ENCODE results near the gene PCGF3.
"Not testable (repeated sequence)": the region's sequence is repeated elsewhere in the genome, so short reads cannot be mapped to it uniquely, and the experiment has no call there.

PCGF3 gene

DNA sequence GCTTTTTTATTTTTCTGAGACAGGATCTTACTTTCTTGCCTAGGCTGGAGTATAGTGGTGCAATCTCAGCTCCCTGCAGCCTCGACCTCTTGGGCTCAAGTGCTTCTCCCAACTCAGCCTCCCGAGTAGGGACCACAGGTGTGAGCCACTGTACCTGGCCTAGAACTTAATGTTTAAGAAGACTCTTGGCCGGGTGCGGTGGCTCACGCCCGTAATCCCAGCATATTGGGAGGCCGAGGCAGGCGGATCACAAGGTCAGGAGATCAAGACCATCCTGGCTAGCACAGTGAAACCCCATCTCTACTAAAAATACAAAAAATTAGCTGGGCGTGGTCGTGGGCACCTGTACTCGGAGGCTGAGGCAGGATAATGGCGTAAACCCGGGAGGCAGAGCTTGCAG is 47.6 kb downstream of the PCGF3 start:
- not testable (repeated sequence) for H3K4me3 Mint-ChIP-seq; H3K9me3 Mint-ChIP-seq; H3K27ac Mint-ChIP-seq; H3K4me1 Mint-ChIP-seq; H3K27me3 Mint-ChIP-seq; ATAC-seq (ENCODE audit: low read depth); DNase-seq (ENCODE audit: low spot score in 2 of 2)
- H3K36me3 Mint-ChIP-seq: peaks cover 14% of the 10 kb centered on the region

DNA sequence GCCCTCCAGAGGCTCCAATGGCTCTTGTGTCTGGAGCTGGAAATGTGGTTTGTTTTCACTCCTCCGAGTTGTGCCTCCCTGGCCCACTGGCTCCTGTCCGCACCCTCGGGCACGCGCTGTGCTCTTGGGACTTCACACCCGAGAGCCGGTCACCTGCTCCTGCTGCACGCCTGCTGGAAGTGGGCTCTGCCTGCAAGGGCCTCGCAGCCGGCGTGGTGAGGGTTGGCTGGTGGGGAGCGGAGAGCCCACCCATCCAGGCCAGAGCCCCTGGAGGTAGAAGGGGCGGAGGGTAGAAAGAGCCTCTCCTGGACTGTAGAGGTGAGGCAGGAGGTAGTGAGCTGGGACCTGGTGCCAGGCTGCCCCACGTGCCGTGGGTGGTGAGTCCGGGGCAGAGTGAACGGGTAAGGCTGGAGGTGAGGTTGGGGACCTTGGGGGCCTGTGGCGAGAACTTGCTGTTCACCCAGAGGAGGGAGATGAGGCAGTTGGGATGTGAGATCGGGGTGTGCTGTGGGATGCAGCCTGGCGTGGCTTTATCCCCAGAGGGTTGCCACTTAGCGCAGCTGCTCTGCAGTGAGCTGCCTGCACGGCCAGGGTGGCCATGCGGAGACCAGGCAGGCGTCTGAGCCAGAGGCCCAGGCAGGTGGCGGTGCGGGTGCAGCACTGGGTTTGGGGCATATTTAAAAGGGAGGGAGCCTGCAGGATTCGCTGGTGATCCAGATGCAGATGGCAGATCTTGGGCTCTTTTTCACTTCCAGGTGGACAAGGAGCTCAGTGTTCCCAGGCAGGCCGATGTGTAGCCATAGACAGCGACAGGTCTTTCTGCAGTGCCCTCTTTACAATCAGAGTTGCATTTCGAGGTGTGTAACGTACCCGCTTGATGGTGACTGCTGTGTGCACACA is 48.8 kb downstream of the PCGF3 start:
- Mint-ChIP-seq H3K4me3 (no peak overlapping the region), H3K36me3 (peaks cover 12% of the 10 kb centered on the region), H3K27ac (no peak overlapping the region), H3K4me1 (no peaks in the 10 kb centered on the region), H3K27me3 (no peaks in the 10 kb centered on the region), H3K9me3 (no peaks in the 10 kb centered on the region)
- DNase-seq (ENCODE audit: low spot score in 2 of 2): no peak
- ATAC-seq (ENCODE audit: low read depth): no peak

DNA sequence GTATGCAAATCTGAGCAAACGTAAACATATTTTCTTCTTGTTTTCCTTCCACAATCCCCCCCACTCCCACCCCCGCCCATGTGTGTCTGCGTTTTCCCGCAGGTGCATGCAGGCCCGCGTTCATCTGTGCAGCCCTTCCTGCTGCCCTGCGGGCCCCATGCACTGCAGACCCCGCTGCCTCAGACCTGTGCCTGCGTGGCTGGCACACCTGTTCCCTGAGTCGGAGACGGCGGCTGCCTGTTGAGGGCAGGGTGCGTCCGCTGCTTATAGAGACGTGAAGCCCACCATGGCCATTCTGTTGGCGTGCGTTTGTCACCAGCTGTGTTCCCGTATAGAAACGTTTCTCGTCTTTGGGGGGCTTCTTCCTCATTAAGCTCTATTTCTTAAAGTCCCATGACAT is 51.5 kb downstream of the PCGF3 start:
- Mint-ChIP-seq H3K4me3 (no peak overlapping the region), H3K9me3 (no peaks in the 10 kb centered on the region), H3K4me1 (peaks cover 5% of the 10 kb centered on the region), H3K27ac (no peak overlapping the region), H3K27me3 (no peaks in the 10 kb centered on the region), H3K36me3 (peaks cover 26% of the 10 kb centered on the region)
- ATAC-seq (ENCODE audit: low read depth): no peak
- no peak for DNase-seq (ENCODE audit: low spot score in 2 of 2)

DNA sequence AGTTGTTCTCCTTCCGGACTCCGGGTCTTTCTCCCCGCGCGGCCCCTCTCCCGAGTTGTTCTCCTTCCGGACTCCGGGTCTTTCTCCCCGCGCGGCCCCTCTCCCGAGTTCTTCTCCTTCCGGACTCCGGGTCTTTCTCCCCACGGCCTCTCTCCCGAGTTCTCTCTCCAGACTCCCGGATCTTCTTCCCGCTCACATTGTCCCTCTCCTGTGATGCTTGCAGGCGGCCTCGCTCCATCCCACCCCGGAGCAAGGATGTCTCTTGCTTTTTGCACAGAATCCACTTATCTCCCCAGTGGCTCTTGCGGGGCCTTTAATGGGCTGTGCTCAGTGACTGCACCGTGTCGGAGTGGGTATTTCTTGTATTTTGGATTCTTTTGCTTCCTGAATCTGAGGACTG is 54.2 kb downstream of the PCGF3 start:
- ATAC-seq (ENCODE audit: low read depth); H3K4me3 Mint-ChIP-seq; H3K9me3 Mint-ChIP-seq; H3K4me1 Mint-ChIP-seq; H3K27me3 Mint-ChIP-seq; DNase-seq (ENCODE audit: low spot score in 2 of 2): not testable (repeated sequence)
- Mint-ChIP-seq H3K36me3 (peaks cover 31% of the 10 kb centered on the region), H3K27ac (peak overlapping the region; percentile 82)

DNA sequence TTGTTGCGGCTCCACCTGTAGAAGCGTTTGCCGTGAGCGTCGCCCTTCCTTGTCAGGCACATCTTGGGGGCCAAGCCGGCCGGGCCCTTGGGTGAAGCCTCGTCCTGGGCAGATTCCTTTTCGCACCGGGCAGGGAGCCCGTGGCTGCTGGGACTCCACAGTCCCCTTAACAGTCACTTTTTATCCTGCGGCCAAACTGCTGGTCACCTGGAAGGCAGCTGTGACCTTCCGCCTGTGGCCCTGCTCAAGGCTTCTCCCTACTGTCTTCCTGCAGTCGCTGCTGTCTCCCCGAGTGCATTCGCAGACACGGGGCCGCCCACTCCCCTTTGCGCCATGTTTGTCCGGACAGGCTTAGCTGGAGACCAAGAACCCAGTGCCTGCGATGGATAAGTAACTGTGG is 55.0 kb downstream of the PCGF3 start:
- H3K9me3 Mint-ChIP-seq: no peaks in the 10 kb centered on the region
- H3K36me3 Mint-ChIP-seq: peaks cover 31% of the 10 kb centered on the region
- no peak for DNase-seq (ENCODE audit: low spot score in 2 of 2)
- no peak overlapping the region for H3K4me3 Mint-ChIP-seq
- H3K27me3 Mint-ChIP-seq: no peaks in the 10 kb centered on the region
- no peak overlapping the region for H3K27ac Mint-ChIP-seq
- no peak for ATAC-seq (ENCODE audit: low read depth)
- H3K4me1 Mint-ChIP-seq: peaks cover 5% of the 10 kb centered on the region

DNA sequence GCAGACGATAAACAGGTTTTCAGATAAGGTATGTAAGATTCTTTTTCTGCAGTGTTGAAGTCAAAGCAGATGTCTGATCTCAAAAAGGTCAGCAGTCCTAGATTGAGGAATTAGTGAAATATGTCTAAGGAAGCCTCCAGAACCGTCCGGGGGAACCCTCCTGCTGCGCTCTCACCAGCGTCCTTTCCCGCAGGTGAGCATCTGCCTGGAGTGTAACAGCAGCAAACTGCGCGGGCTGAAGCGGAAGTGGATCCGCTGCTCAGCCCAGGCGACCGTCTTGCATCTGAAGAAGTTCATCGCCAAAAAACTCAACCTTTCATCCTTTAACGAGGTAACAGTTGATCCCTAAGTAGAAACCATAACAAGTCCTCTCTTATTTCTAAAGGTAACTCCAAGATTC is 55.5 kb downstream of the PCGF3 start:
- Mint-ChIP-seq H3K36me3 (peaks cover 31% of the 10 kb centered on the region), H3K27me3 (no peaks in the 10 kb centered on the region), H3K4me3 (no peak overlapping the region), H3K9me3 (no peaks in the 10 kb centered on the region), H3K4me1 (peaks cover 5% of the 10 kb centered on the region), H3K27ac (peak overlapping the region; percentile 29)
- ATAC-seq (ENCODE audit: low read depth) (no peak), DNase-seq (ENCODE audit: low spot score in 2 of 2) (no peak)

DNA sequence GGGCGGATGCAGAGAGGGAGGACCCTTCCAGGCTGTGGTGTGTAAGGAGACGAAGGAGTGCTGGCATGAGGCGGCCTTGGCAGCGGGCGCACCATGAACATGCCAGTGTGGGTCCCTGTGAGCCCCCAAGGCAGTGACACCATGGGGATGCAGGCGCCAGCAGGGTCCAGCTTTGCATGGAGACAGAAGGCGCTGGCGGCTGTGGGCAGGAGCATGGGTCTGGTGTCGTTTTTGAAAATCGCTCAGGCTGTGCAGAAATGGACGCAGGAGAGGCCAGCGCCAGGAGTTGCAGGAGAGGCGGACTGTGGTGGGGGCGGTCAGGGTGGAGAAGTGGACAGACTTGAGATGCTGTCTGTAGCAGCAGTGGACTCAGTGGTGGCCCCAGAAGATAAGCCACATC is 56.1 kb downstream of the PCGF3 start:
- ATAC-seq (ENCODE audit: low read depth): no peak
- DNase-seq (ENCODE audit: low spot score in 2 of 2): no peak
- H3K27ac Mint-ChIP-seq: peak overlapping the region; percentile 29
- H3K9me3 Mint-ChIP-seq: no peaks in the 10 kb centered on the region
- H3K4me1 Mint-ChIP-seq: peaks cover 5% of the 10 kb centered on the region
- H3K4me3 Mint-ChIP-seq: no peak overlapping the region
- peaks cover 29% of the 10 kb centered on the region for H3K36me3 Mint-ChIP-seq
- H3K27me3 Mint-ChIP-seq: no peaks in the 10 kb centered on the region

- no peaks in the 10 kb centered on the region for H3K9me3 Mint-ChIP-seq
- no peak overlapping the region for H3K27ac Mint-ChIP-seq
- no peaks in the 10 kb centered on the region for H3K27me3 Mint-ChIP-seq
- ATAC-seq (ENCODE audit: low read depth) (no peak), DNase-seq (ENCODE audit: low spot score in 2 of 2) (no peak)
- peaks cover 5% of the 10 kb centered on the region for H3K4me1 Mint-ChIP-seq
- peaks cover 29% of the 10 kb centered on the region for H3K36me3 Mint-ChIP-seq
- no peak overlapping the region for H3K4me3 Mint-ChIP-seq
Measured at GRCh38 chr4:762211-763190, 56.9 kb downstream of the PCGF3 start.

GRCh38 chr4:763191-763810 is 57.7 kb downstream of the PCGF3 start:
- no peak for DNase-seq (ENCODE audit: low spot score in 2 of 2)
- Mint-ChIP-seq H3K4me3 (no peak overlapping the region), H3K4me1 (peaks cover 5% of the 10 kb centered on the region), H3K9me3 (no peaks in the 10 kb centered on the region), H3K36me3 (peaks cover 28% of the 10 kb centered on the region), H3K27ac (no peak overlapping the region), H3K27me3 (no peaks in the 10 kb centered on the region)
- no peak for ATAC-seq (ENCODE audit: low read depth)

GRCh38 chr4:763922-764321 is 58.3 kb downstream of the PCGF3 start:
- ATAC-seq (ENCODE audit: low read depth): no peak
- DNase-seq (ENCODE audit: low spot score in 2 of 2): no peak
- Mint-ChIP-seq H3K9me3 (no peaks in the 10 kb centered on the region), H3K4me3 (no peak overlapping the region), H3K27ac (no peak overlapping the region), H3K36me3 (peaks cover 28% of the 10 kb centered on the region), H3K4me1 (peaks cover 5% of the 10 kb centered on the region), H3K27me3 (no peaks in the 10 kb centered on the region)

GRCh38 chr4:764405-765169 is 59.0 kb downstream of the PCGF3 start:
- no peak overlapping the region for H3K4me3 Mint-ChIP-seq
- H3K9me3 Mint-ChIP-seq: no peaks in the 10 kb centered on the region
- no peaks in the 10 kb centered on the region for H3K27me3 Mint-ChIP-seq
- peaks cover 28% of the 10 kb centered on the region for H3K36me3 Mint-ChIP-seq
- H3K4me1 Mint-ChIP-seq: peaks cover 5% of the 10 kb centered on the region
- ATAC-seq (ENCODE audit: low read depth): no peak
- peak overlapping the region; percentile 11 for H3K27ac Mint-ChIP-seq
- no peak for DNase-seq (ENCODE audit: low spot score in 2 of 2)

DNA sequence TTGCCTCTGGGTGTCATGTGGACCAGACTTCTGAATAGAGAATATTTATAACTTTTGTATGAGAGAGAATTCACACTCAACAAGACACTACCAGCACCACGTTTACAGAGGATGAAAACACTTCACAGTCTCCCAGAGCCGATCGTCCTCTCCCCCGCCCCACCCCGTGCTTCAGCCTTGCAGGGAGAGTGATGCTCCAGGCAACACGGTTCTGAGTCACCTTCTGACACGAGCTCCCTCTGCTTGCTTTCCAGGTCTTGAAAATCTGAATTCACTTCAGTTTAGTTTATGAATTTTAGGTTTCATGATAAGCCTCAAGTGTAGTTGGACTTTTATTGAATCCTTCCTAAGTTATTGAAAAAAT is 60.5 kb downstream of the PCGF3 start:
- Mint-ChIP-seq H3K36me3 (peaks cover 18% of the 10 kb centered on the region), H3K27me3 (no peaks in the 10 kb centered on the region), H3K27ac (no peak overlapping the region), H3K4me1 (peaks cover 3% of the 10 kb centered on the region), H3K4me3 (no peak overlapping the region), H3K9me3 (no peaks in the 10 kb centered on the region)
- no peak for DNase-seq (ENCODE audit: low spot score in 2 of 2)
- no peak for ATAC-seq (ENCODE audit: low read depth)

DNA sequence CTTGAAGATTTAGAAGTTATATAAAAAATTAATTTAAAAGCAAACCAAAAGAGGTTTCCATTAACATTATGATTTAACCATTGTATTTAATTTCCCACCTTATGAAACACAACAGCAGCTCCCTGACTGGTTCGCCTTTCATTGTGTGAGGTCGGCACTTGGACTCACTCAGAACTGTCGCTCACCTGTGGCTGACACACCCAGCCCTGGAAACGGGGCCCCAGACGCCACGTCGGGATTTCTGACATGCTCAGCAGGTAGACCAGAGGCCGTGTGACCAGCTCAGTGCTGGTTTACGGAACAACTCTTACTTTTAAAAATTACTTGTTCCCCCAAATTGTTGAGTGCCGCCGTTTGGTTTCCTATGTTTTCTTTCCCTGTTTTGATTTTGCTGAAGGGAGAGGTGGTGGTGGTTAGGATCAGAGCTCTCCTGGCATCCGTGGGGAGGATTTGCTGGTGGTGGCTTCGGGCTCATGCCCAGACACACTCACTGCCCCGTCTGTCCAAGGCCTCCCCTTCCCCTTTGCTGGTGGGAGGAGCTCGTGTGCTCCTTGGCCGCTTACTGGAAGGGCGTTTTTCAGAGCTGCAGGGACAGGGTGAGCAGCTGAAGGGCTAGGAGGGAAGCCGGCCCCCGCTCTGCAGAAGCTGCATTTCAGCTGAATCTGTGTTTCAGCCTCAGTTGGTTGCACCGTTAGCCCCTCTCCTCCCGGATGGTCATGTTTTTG is 61.1 kb downstream of the PCGF3 start:
- H3K36me3 Mint-ChIP-seq: peaks cover 14% of the 10 kb centered on the region
- H3K27ac Mint-ChIP-seq: no peak overlapping the region
- DNase-seq (ENCODE audit: low spot score in 2 of 2) (no peak), ATAC-seq (ENCODE audit: low read depth) (no peak)
- H3K4me1 Mint-ChIP-seq: peaks cover 4% of the 10 kb centered on the region
- no peaks in the 10 kb centered on the region for H3K9me3 Mint-ChIP-seq
- no peaks in the 10 kb centered on the region for H3K27me3 Mint-ChIP-seq
- H3K4me3 Mint-ChIP-seq: no peak overlapping the region
